ENCODE data around the gene CCDC12.

GRCh38 chr3:46965151-46965550, 11.4 kb downstream of the CCDC12 start:
- TF ChIP-seq NFRKB (IDR thresholded peaks at IDR 0.05) (no peak), ARNT (IDR thresholded peaks at IDR 0.05) (no peak), ELF4 (IDR thresholded peaks at IDR 0.05) (no peak), BHLHE40 (IDR thresholded peaks at IDR 0.05; ENCODE audit: borderline replicate concordance) (no peak), FOXA1 (IDR thresholded peaks at IDR 0.05) (no peak), LEF1 (IDR thresholded peaks at IDR 0.05; ENCODE audit: borderline replicate concordance) (no peak), HDGF (IDR thresholded peaks at IDR 0.05; ENCODE audit: borderline replicate concordance) (no peak), L3MBTL2 (conservative IDR thresholded peaks at IDR 0.05) (no peak), SUZ12 (IDR thresholded peaks at IDR 0.05) (no peak), TARDBP (IDR thresholded peaks at IDR 0.05) (no peak), SP1 (IDR thresholded peaks at IDR 0.05) (no peak), ZNF384 (IDR thresholded peaks at IDR 0.05) (no peak), CTBP1 (IDR thresholded peaks at IDR 0.05; ENCODE audit: borderline replicate concordance) (no peak), FOXM1 (IDR thresholded peaks at IDR 0.05; ENCODE audit: borderline replicate concordance) (no peak)
